GM12892 (cell line): ENCODE results near the gene REG4.

ENCODE experiments used
- POLR2A ChIP-seq: IDR thresholded peaks from 2 replicates; pipeline ENCODE4 v1.6.1; 2011; ENCODE audit warnings: low read depth, low read length, control low read depth
- POLR2AphosphoS5 ChIP-seq: IDR thresholded peaks from 2 replicates; pipeline ENCODE4 v1.6.1; 2011; ENCODE audit warnings: low read depth, low read length, control low read depth
- TAF1 ChIP-seq: IDR thresholded peaks from 2 replicates; pipeline ENCODE4 v1.6.1; 2011; ENCODE audit warnings: low read depth, mild to moderate bottlenecking, control low read depth, low read length, borderline replicate concordance

GRCh38 chr1:119806489-119806888 lies 4.8 kb downstream of the REG4 start:
- TF ChIP-seq POLR2A (no peak), POLR2AphosphoS5 (no peak), TAF1 (no peak)
